Measurements from ENCODE around the gene RPL32. TPM values are rescaled to one million over a fixed set of nuclear protein-coding genes. Genes with fewer than 3 reads are reported as not detected.

The RPL32 gene
- total and polyA plus RNA-seq, 5 donors from 2014 or later = 2,250 to 3,950 (median 2,758) TPM

DNA sequence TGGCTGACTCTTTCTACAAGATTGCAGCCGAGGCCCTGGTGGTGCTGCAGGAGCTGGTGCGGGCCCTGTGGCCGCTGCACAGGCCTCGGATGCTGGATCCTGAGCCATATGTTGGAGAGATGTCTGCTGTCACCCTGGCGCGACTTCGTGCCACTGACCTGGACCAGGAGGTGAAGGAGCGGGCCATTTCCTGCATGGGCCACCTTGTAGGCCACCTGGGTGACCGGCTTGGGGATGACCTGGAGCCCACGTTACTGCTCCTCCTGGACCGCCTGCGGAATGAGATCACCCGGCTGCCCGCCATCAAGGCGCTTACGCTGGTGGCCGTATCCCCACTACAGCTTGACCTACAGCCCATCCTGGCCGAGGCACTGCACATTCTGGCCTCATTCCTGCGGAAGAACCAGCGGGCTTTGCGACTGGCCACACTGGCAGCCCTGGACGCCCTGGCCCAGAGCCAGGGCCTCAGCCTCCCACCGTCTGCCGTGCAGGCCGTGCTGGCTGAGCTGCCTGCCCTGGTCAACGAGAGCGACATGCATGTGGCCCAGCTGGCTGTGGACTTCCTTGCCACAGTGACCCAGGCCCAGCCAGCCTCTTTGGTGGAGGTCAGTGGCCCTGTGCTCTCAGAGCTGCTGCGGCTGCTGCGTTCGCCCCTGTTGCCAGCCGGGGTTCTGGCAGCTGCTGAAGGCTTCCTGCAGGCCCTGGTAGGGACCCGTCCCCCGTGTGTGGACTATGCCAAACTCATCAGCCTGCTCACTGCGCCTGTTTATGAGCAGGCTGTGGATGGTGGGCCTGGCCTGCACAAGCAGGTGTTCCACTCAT, 24.6 kb downstream of the RPL32 start:
- Histone ChIP-seq H3K27me3 (ENCODE audit: control insufficient read depth, insufficient read depth, low read length) (no peaks in the 10 kb centered on the region), H3K4me3 (ENCODE audit: low read depth, low read length) (no peak overlapping the region), H3K36me3 (ENCODE audit: control insufficient read depth, insufficient read depth, low read length) (no peaks in the 10 kb centered on the region), H3K9me3 (ENCODE audit: control insufficient read depth in 2 of 2, low read length in 2 of 2) (no peaks in the 10 kb centered on the region), H3K4me1 (ENCODE audit: control insufficient read depth, insufficient read depth, low read length, poor library complexity, severe bottlenecking) (no peaks in the 10 kb centered on the region), H3K27ac (ENCODE audit: insufficient read depth, low read length, poor library complexity, severe bottlenecking) (no peak overlapping the region)
- Mint-ChIP-seq H3K27ac (no peak overlapping the region), H3K36me3 (no peaks in the 10 kb centered on the region), H3K9me3 (peaks cover 0 to 1% (median 0%) of the 10 kb centered on the region in 7 donors), H3K4me3 (peak overlapping the region in 1 of 4 donors; percentile 65), H3K4me1 (peaks cover 0 to 2% (median 0%) of the 10 kb centered on the region in 4 donors), H3K27me3 (no peaks in the 10 kb centered on the region)
- DNase-seq (no peak), ATAC-seq (ENCODE audit: low read depth in 2 of 2) (no peak)

GRCh38 chr3:12815719-12816118, 25.6 kb downstream of the RPL32 start:
- Histone ChIP-seq H3K4me3 (ENCODE audit: low read depth, low read length) (no peak overlapping the region), H3K27ac (ENCODE audit: insufficient read depth, low read length, poor library complexity, severe bottlenecking) (no peak overlapping the region), H3K36me3 (ENCODE audit: control insufficient read depth, insufficient read depth, low read length) (no peaks in the 10 kb centered on the region), H3K4me1 (ENCODE audit: control insufficient read depth, insufficient read depth, low read length, poor library complexity, severe bottlenecking) (peaks cover 2% of the 10 kb centered on the region), H3K9me3 (ENCODE audit: control insufficient read depth in 2 of 2, low read length in 2 of 2) (no peaks in the 10 kb centered on the region), H3K27me3 (ENCODE audit: control insufficient read depth, insufficient read depth, low read length) (no peaks in the 10 kb centered on the region)
- DNase-seq (no peak), ATAC-seq (ENCODE audit: low read depth in 2 of 2) (no peak)
- Mint-ChIP-seq H3K9me3 (peaks cover 0 to 1% (median 0%) of the 10 kb centered on the region in 7 donors), H3K27ac (no peak overlapping the region), H3K4me1 (peaks cover 0 to 4% (median under 1%) of the 10 kb centered on the region in 4 donors), H3K27me3 (no peaks in the 10 kb centered on the region), H3K36me3 (no peaks in the 10 kb centered on the region), H3K4me3 (no peak overlapping the region)

- Histone ChIP-seq H3K27ac (ENCODE audit: insufficient read depth, low read length, poor library complexity, severe bottlenecking) (no peak overlapping the region), H3K9me3 (ENCODE audit: control insufficient read depth in 2 of 2, low read length in 2 of 2) (no peaks in the 10 kb centered on the region), H3K4me1 (ENCODE audit: control insufficient read depth, insufficient read depth, low read length, poor library complexity, severe bottlenecking) (peaks cover 9% of the 10 kb centered on the region), H3K27me3 (ENCODE audit: control insufficient read depth, insufficient read depth, low read length) (no peaks in the 10 kb centered on the region), H3K36me3 (ENCODE audit: control insufficient read depth, insufficient read depth, low read length) (no peaks in the 10 kb centered on the region), H3K4me3 (ENCODE audit: low read depth, low read length) (no peak overlapping the region)
- Mint-ChIP-seq H3K4me3 (peak overlapping the region in 1 of 4 donors; percentile 21), H3K36me3 (no peaks in the 10 kb centered on the region), H3K4me1 (peaks cover 0 to 8% (median 3%) of the 10 kb centered on the region in 4 donors), H3K9me3 (peaks cover 0 to 1% (median 0%) of the 10 kb centered on the region in 7 donors), H3K27ac (no peak overlapping the region), H3K27me3 (no peaks in the 10 kb centered on the region)
- DNase-seq = no peak
- no peak for ATAC-seq (ENCODE audit: low read depth in 2 of 2)
These were observed 26.3 kb downstream of the RPL32 start for GRCh38 chr3:12815078-12815477.

DNA sequence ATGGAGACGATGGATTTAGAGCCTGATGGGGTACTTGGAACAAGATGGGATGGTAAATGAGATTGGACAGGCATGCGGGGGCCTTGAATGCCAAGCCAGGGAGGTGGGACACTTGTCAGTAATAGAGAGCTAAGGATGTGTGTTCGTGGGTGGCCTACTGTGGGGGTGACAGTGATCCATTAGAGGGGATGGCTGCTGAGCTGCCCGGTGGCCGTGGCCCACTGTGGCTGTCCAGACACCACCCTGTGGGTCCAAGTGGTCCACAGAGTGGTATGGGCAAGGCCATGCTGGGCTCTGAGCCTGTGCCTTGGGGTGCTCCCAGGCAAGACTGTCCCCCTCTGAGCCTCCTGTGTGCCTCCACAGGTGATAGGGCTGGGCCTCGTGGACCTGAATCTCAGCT, 27.4 kb downstream of the RPL32 start:
- H3K4me1 Mint-ChIP-seq = peaks cover 0 to 14% (median 5%) of the 10 kb centered on the region in 4 donors
- no peak overlapping the region for H3K4me3 Mint-ChIP-seq
- peaks cover 9% of the 10 kb centered on the region for H3K4me1 ChIP-seq (ENCODE audit: control insufficient read depth, insufficient read depth, low read length, poor library complexity, severe bottlenecking)
- DNase-seq (no peak), ATAC-seq (ENCODE audit: low read depth in 2 of 2) (no peak)
- H3K36me3 Mint-ChIP-seq = no peaks in the 10 kb centered on the region
- no peaks in the 10 kb centered on the region for H3K9me3 ChIP-seq (ENCODE audit: control insufficient read depth in 2 of 2, low read length in 2 of 2)
- no peaks in the 10 kb centered on the region for H3K27me3 ChIP-seq (ENCODE audit: control insufficient read depth, insufficient read depth, low read length)
- H3K4me3 ChIP-seq (ENCODE audit: low read depth, low read length) = no peak overlapping the region
- H3K27me3 Mint-ChIP-seq = no peaks in the 10 kb centered on the region
- peaks cover 0 to 1% (median 0%) of the 10 kb centered on the region in 7 donors for H3K9me3 Mint-ChIP-seq
- no peak overlapping the region for H3K27ac ChIP-seq (ENCODE audit: insufficient read depth, low read length, poor library complexity, severe bottlenecking)
- H3K27ac Mint-ChIP-seq = no peak overlapping the region
- H3K36me3 ChIP-seq (ENCODE audit: control insufficient read depth, insufficient read depth, low read length) = no peaks in the 10 kb centered on the region

DNA sequence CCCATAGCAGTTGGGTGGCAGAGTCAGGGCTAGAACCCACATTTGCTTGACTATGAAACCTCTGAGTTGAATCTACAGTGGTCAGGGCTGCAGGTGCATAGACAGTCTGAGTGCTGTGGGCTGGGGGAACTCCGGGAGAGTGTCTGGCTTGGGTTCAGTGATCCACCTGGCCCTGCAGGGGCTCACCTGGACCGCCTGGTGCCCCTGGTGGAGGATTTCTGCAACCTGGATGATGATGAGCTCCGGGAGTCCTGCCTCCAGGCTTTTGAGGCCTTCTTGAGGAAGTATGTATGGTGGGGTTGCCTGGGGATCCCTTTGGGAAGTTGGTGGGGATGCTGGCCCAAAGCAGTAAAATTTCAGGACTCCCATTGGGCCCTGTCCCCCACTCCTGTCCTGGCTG, 28.6 kb downstream of the RPL32 start:
- no peaks in the 10 kb centered on the region for H3K36me3 ChIP-seq (ENCODE audit: control insufficient read depth, insufficient read depth, low read length)
- Mint-ChIP-seq H3K4me3 (no peak overlapping the region), H3K36me3 (no peaks in the 10 kb centered on the region), H3K27ac (no peak overlapping the region), H3K9me3 (peaks cover 0 to 1% (median 0%) of the 10 kb centered on the region in 7 donors), H3K4me1 (peaks cover 0 to 18% (median 8%) of the 10 kb centered on the region in 4 donors), H3K27me3 (no peaks in the 10 kb centered on the region)
- no peak overlapping the region for H3K27ac ChIP-seq (ENCODE audit: insufficient read depth, low read length, poor library complexity, severe bottlenecking)
- DNase-seq (no peak), ATAC-seq (ENCODE audit: low read depth in 2 of 2) (no peak)
- H3K4me3 ChIP-seq (ENCODE audit: low read depth, low read length) = no peak overlapping the region
- peaks cover 9% of the 10 kb centered on the region for H3K4me1 ChIP-seq (ENCODE audit: control insufficient read depth, insufficient read depth, low read length, poor library complexity, severe bottlenecking)
- H3K9me3 ChIP-seq (ENCODE audit: control insufficient read depth in 2 of 2, low read length in 2 of 2) = no peaks in the 10 kb centered on the region
- no peaks in the 10 kb centered on the region for H3K27me3 ChIP-seq (ENCODE audit: control insufficient read depth, insufficient read depth, low read length)

DNA sequence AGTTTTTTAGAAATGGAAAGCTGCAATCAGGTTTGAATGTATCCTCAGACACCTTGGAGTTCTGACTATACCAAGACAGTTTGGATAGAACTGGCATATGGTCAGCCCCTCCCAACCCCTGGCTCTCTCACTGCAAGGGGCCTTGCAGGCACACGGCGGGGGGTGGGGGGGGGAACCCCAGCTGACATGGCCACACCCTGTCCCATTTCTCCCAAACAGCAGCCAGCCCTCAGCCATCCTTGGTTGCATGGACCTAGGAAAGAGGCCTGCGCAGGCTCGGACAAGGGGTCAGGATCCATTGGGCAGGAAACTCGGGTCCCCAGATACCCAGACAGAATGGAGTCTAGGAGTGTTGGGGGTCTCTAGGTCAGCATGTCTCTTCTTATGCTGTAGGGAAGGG, 30.4 kb downstream of the RPL32 start:
- Mint-ChIP-seq H3K27me3 (peaks cover 3% of the 10 kb centered on the region), H3K9me3 (peaks cover 0 to 1% (median 0%) of the 10 kb centered on the region in 7 donors), H3K4me3 (peak overlapping the region; percentile 16 to 91 (median 77)), H3K36me3 (no peaks in the 10 kb centered on the region), H3K27ac (peak overlapping the region; percentile 62 to 88 (median 79)), H3K4me1 (peaks cover 0 to 18% (median 8%) of the 10 kb centered on the region in 4 donors)
- ATAC-seq (ENCODE audit: low read depth in 2 of 2) (no peak), DNase-seq (no peak)
- H3K27me3 ChIP-seq (ENCODE audit: control insufficient read depth, insufficient read depth, low read length) = no peaks in the 10 kb centered on the region
- peaks cover 9% of the 10 kb centered on the region for H3K4me1 ChIP-seq (ENCODE audit: control insufficient read depth, insufficient read depth, low read length, poor library complexity, severe bottlenecking)
- H3K36me3 ChIP-seq (ENCODE audit: control insufficient read depth, insufficient read depth, low read length) = no peaks in the 10 kb centered on the region
- no peaks in the 10 kb centered on the region for H3K9me3 ChIP-seq (ENCODE audit: control insufficient read depth in 2 of 2, low read length in 2 of 2)
- no peak overlapping the region for H3K27ac ChIP-seq (ENCODE audit: insufficient read depth, low read length, poor library complexity, severe bottlenecking)
- peak overlapping the region; percentile 45 for H3K4me3 ChIP-seq (ENCODE audit: low read depth, low read length)

DNA sequence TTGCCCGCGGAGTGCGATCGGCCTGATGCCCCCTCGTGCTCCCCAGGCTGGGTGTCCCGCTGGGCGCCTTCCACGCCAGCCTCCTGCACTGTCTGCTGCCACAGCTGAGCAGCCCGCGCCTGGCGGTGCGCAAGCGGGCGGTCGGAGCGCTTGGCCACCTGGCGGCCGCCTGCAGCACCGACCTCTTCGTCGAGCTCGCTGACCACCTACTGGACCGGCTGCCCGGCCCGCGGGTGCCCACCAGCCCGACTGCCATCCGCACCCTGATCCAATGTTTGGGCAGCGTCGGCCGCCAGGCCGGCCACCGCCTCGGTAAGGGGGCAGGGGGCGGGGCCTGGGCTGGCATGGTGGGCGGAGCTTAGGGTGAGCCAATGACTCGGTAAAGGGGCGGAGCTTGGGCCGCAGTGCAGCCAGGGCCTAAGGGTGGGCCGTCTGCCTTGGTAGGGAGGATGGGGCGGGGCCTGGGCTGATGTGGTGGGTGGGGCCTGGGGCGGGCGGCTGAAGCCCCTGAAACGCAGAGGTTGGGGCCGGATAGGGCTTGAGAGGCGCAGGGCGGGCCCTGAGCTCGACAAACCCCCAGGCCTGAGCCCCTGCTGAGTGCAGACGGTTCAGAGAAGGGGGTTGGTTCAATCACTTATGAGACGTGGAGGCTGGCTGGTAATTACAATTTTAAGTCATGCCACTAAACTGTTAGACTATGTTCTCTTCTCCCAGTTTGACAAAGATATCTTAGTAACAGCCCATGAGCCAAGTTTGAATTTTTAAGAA, 31.2 kb downstream of the RPL32 start:
- DNase-seq (peak; percentile 90 to 93 (median 92)), ATAC-seq (ENCODE audit: low read depth in 2 of 2) (peak; percentile 96 to 98)
- H3K36me3 ChIP-seq (ENCODE audit: control insufficient read depth, insufficient read depth, low read length) = no peaks in the 10 kb centered on the region
- H3K4me1 ChIP-seq (ENCODE audit: control insufficient read depth, insufficient read depth, low read length, poor library complexity, severe bottlenecking) = peaks cover 9% of the 10 kb centered on the region
- H3K9me3 Mint-ChIP-seq = peaks cover 0 to 1% (median 0%) of the 10 kb centered on the region in 7 donors
- H3K27ac Mint-ChIP-seq = peak overlapping the region in 2 of 3 donors; percentile 62 to 88
- H3K4me3 Mint-ChIP-seq = peak overlapping the region; percentile 16 to 91 (median 77)
- no peaks in the 10 kb centered on the region for H3K36me3 Mint-ChIP-seq
- no peaks in the 10 kb centered on the region for H3K9me3 ChIP-seq (ENCODE audit: control insufficient read depth in 2 of 2, low read length in 2 of 2)
- H3K27ac ChIP-seq (ENCODE audit: insufficient read depth, low read length, poor library complexity, severe bottlenecking) = peak overlapping the region; percentile 20
- H3K27me3 ChIP-seq (ENCODE audit: control insufficient read depth, insufficient read depth, low read length) = no peaks in the 10 kb centered on the region
- peaks cover 0 to 18% (median 8%) of the 10 kb centered on the region in 4 donors for H3K4me1 Mint-ChIP-seq
- H3K27me3 Mint-ChIP-seq = peaks cover 7% of the 10 kb centered on the region
- H3K4me3 ChIP-seq (ENCODE audit: low read depth, low read length) = peak overlapping the region; percentile 45

Measured in CD4-positive, CD25-positive, alpha-beta regulatory T cell (primary cell).